Measurements from ENCODE around the gene ADAMTS16. TPM values are rescaled to one million over a fixed set of nuclear protein-coding genes. Genes with fewer than 3 reads are reported as not detected.

ADAMTS16 gene
- total RNA-seq, 3 donors from 2014 or later, result 0.10 to 0.35 (median 0.26) TPM

DNA sequence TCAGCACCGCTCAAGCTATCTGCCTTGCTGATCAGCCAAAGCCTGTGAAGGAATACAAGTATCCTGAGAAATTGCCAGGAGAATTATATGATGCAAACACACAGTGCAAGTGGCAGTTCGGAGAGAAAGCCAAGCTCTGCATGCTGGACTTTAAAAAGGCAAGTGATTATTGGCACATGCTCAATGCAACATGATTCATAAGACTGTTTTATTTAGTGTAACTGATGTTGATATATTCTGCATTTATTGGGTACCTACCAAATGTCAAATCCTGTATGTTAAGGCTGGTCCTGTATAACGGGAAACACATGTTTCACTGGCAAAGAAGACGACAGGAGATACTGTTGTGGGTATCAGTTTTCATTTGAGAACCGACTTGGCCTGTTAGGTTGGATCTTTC, 69.0 kb downstream of the ADAMTS16 start:
- ATAC-seq (no peak), DNase-seq (no peak)
- Histone ChIP-seq H3K4me1 (ENCODE audit: low read depth) (no peaks in the 10 kb centered on the region), H3K36me3 (ENCODE audit: low read depth) (no peaks in the 10 kb centered on the region), H3K9me3 (no peaks in the 10 kb centered on the region), H3K4me3 (no peak overlapping the region)
- TF ChIP-seq, protein P1, sequence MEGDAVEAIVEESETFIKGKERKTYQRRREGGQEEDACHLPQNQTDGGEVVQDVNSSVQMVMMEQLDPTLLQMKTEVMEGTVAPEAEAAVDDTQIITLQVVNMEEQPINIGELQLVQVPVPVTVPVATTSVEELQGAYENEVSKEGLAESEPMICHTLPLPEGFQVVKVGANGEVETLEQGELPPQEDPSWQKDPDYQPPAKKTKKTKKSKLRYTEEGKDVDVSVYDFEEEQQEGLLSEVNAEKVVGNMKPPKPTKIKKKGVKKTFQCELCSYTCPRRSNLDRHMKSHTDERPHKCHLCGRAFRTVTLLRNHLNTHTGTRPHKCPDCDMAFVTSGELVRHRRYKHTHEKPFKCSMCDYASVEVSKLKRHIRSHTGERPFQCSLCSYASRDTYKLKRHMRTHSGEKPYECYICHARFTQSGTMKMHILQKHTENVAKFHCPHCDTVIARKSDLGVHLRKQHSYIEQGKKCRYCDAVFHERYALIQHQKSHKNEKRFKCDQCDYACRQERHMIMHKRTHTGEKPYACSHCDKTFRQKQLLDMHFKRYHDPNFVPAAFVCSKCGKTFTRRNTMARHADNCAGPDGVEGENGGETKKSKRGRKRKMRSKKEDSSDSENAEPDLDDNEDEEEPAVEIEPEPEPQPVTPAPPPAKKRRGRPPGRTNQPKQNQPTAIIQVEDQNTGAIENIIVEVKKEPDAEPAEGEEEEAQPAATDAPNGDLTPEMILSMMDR (IDR thresholded peaks at IDR 0.05), result no peak
- intact Hi-C loops (cut with DNase I, micrococcal nuclease), result no loop called here

DNA sequence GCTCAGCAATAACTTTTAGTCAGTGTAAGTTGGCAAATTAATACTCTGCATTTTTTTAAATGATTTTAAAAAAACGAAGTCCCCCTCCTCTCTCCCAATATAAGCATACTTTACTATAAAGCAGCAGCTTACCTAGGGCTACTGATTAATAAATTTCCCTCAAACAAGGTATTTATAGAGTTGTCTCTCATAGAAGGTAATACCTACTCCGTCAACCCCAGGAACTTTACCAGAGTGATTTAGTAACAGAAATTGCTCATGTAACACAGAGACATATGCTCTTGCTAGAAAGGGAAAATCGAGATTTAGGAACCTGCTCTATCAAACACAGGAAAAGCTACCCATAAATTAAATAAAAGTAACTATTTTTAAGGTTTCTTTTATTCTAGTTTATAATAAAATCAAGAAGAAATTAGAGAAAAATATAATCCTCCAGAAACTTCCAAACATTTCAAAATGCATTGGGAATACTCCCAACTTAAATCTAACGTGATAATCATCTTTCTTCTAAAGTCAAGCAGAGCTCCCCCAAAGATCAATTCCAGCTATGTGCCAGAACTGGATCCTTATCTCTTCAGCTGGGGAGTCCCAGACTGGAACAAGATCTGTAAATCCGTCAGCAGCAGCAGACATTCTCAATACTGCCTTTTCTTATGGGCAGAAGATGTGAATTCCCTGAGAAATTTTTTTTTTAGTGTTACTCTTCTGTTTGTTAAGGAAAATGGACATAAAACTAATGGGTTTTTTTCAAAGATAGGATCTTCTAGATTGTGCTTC, 69.6 kb downstream of the ADAMTS16 start:
- TF ChIP-seq, protein P1 (IDR thresholded peaks at IDR 0.05), result no peak
- ATAC-seq, result no peak

DNA sequence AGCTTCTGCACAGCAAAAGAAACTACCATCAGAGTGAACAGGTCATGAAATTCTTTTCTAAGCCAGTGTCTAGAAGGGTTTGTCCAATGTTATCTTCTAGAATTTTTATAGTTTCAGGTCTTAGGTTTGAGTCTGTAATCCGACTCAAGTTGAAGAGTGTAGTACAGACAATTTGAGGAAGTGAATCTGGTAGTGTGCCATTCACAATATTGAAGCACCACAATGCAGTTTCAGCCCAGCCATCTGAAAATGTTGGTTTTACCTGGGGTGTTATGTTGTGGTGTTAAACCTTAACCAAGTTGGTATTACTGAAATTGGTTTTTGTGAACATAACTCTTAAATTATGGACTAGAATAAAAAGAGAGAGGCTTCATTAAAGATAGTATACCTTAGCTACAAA, 77.2 kb downstream of the ADAMTS16 start:
- ATAC-seq (no peak), DNase-seq (no peak)
- Histone ChIP-seq H3K9me3 (peaks cover 3% of the 10 kb centered on the region), H3K4me3 (no peak overlapping the region), H3K4me1 (ENCODE audit: low read depth) (no peaks in the 10 kb centered on the region), H3K36me3 (ENCODE audit: low read depth) (no peaks in the 10 kb centered on the region)
- TF ChIP-seq, protein P1 (IDR thresholded peaks at IDR 0.05), result no peak
- intact Hi-C loops (cut with DNase I, micrococcal nuclease), result no loop called here

More for the DNA sequence above, 69.6 kb downstream of the ADAMTS16 start:
- Histone ChIP-seq H3K36me3 (ENCODE audit: low read depth) (no peaks in the 10 kb centered on the region), H3K4me3 (no peak overlapping the region), H3K4me1 (ENCODE audit: low read depth) (no peaks in the 10 kb centered on the region), H3K9me3 (no peaks in the 10 kb centered on the region)
- no peak for DNase-seq
- intact Hi-C loops (cut with DNase I, micrococcal nuclease), result no loop called here

DNA sequence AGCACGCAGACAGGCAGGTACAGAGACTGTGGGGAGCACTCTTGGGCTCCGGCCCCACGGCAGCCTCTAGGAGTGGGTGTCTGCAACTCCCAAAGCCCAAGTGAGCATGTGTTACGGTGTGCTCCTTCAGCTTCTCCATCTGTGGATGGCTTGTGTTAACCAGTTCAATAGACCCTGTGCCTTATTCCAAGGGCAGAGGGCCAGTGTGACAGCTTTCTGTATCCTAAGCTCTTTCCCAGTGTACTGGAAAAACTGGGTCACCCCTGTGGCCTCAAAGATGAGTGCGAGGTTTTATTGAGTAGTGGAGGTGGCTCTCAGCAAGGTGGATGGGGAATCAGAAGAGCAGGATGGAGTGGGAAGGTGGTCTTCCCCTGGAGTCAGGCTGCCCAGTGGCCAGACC, 78.3 kb downstream of the ADAMTS16 start:
- TF ChIP-seq, protein P1 (IDR thresholded peaks at IDR 0.05), result no peak
- Histone ChIP-seq H3K9me3 (peaks cover 3% of the 10 kb centered on the region), H3K4me1 (ENCODE audit: low read depth) (no peaks in the 10 kb centered on the region), H3K4me3 (no peak overlapping the region), H3K36me3 (ENCODE audit: low read depth) (no peaks in the 10 kb centered on the region)
- DNase-seq, result no peak
- no peak for ATAC-seq
- intact Hi-C loops (cut with DNase I, micrococcal nuclease), result no loop called here

DNA sequence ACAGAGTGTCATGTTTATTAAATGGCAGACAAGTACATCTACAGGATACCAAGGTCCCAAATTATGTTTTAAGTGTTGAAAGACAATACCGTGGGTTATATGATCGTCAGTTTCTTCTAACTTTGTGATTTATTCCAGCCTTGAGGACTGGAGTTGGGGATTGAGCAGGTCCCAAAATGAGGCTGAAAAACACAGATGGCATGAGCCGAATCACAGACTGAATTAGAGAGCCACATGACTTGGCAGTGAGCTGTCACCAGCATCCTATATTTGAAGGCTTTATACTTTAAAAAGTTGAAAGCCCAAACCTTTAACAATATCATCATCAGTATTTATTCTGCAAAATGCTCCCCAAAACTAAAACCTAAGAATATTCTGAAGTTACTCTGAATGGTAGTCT, 79.4 kb downstream of the ADAMTS16 start:
- intact Hi-C loops (cut with DNase I, micrococcal nuclease), result no loop called here
- no peak for DNase-seq
- H3K4me1 ChIP-seq (ENCODE audit: low read depth), result no peaks in the 10 kb centered on the region
- TF ChIP-seq, protein P1 (IDR thresholded peaks at IDR 0.05), result no peak
- no peak overlapping the region for H3K4me3 ChIP-seq
- no peak for ATAC-seq
- H3K9me3 ChIP-seq, result peaks cover 3% of the 10 kb centered on the region
- no peaks in the 10 kb centered on the region for H3K36me3 ChIP-seq (ENCODE audit: low read depth)
